Stimulated activated CD8-positive, alpha-beta memory T cell treated with anti-CD3 and anti-CD28 coated beads, Interleukin-15, amount 100 ng/mL, for 48 hours (primary cell): ENCODE data around the gene ZDHHC4.
"Not testable (repeated sequence)": the region's sequence is repeated elsewhere in the genome, so short reads cannot be mapped to it uniquely, and the experiment has no call there.

Experiments
- DNase-seq, 2 donors: peaks; one replicate each; pipeline ENCODE4 v3.0.0-alpha.2; 2020; ENCODE audit warnings: low read depth in 2 of 2

The ZDHHC4 gene

DNA sequence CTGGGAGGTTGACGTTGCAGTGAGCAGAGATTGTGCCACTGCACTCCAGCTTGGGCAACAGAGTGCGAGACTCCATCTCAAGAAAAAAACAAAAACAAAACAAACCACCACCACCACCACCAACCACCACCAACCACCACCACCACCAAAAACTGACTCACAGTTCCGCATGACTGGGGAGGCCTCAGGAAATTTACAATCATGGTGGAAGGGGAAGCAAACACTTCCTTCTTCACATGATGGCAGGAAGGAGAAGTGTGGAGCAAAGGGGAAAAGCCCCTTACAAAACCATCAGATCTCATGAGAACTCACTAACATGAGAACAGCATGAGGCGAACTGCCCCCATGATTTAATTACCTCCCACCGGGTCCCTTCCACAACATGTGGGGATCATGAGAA lies 57.7 kb downstream of the ZDHHC4 start:
- DNase-seq: not testable (repeated sequence)

DNA sequence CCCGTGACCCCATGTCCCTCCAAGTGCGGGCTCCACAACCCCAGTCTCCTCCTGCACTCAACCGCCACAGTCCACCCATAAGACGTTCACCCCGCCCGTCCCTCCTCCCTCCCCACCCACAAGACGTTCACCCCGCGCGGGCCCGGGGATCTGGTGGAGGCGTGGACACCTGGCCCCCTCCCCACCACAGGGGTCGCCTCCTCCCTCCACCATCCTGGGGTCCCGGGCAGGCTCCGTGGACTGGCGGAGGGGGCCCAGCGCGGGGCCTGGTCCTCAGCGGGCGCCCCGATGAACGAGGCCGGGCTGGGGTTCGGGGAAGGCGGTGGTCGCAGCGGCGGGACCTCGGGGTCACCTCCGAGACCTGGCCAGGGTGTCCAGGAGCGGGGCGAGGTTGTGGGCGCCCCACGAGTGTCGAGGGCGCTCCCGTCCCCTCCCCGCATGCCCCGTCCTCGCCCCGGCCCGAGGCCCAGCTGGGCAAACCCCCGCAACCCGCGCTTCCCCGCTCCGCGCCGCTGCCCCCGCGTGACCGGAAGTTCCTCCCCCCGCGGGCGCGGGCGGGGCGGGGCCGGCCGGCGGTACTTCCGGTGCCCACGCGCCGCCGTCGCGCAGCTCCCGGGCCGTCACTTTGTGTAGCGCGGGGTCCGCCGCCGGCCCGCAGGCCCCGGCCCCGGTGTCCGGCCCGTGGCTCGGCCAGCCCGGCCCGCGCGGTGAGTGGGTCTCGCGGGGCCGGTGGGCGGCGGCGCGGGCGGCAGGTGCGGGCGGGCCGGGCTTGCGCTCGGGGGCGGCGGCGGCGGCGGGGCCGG lies 59.7 kb downstream of the ZDHHC4 start, which contains the start of gene ZNF316:
Gene ZNF316 (plus strand): TSS at position 578 of the 803 bp plus-strand sequence. CDS start 5,092 bp downstream, outside the sequence.
- DNase-seq: peak; percentile 32 to 43

DNA sequence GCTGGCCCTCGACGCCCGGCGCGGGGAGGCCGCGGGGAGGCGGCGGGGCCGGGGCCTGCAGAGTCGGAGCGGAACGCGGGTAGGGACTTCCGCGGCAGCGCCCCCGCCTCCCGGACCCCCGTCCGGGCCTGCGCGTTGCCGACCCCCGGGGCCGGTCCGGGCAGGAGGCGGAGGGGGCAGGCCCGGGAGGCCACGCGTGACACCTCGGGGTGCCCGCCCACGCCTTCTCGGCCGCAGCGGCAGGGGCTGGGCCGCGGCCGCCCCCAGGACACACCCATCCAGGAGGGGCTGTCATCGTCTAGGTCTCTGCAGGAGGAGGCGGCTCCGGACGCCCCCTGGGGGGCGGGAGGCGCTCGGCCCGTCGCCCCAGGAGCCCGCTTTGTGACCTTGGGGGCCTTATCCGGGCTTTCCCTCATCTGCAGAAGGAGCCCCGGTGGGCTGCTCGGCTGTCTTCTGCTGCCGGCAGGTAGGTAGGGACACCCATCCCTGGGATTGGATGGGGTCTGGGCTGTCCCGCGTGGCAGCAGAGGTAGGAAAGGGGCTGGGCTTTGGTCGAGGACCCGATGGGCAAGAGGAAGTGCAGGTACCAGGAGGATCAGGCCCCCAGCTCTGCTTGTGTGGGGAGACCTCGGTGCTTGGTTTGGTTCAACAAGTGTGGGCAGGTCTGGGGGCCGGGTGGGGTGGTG lies 60.4 kb downstream of the ZDHHC4 start:
- peak; percentile 53 to 58 for DNase-seq
